Natural killer cell (primary cell): Measurements from ENCODE around the gene AFAP1L1. TPM values are rescaled to one million over a fixed set of nuclear protein-coding genes. Genes with fewer than 3 reads are reported as not detected.

ENCODE experiments used
- ATAC-seq, 3 donors: fragments of 150-1000 bp in 2 of 3; fragments of 200-7000 bp in 1 of 3; cut with Tn5 transposase; 1 replicate in 1 of 3; 2 replicates in 2 of 3; pipeline ENCODE4 v1.10.0; 2021; ENCODE audit warnings: mild to moderate bottlenecking in 2 of 3, moderate library complexity in 2 of 3
- DNase-seq, 2 donors: peaks; one replicate each; pipeline versions ENCODE4 v3.0.0 to v3.0.0-alpha.2; 2013 to 2021; ENCODE audit warnings: mixed read lengths in 1 of 2
- H3K27ac ChIP-seq: one replicate; pipeline ENCODE4 v1.5.1; 2013; ENCODE audit warnings: mild to moderate bottlenecking, low read length
- H3K27me3 ChIP-seq: one replicate; pipeline ENCODE4 v1.6.1; 2013; ENCODE audit warnings: low read length; ENCODE audit not compliant: control insufficient read depth, insufficient read depth
- H3K36me3 ChIP-seq: one replicate; pipeline ENCODE4 v1.6.1; 2013; ENCODE audit warnings: low read length; ENCODE audit not compliant: control insufficient read depth, insufficient read depth
- H3K4me1 ChIP-seq: one replicate; pipeline ENCODE4 v1.6.1; 2013; ENCODE audit warnings: low read length; ENCODE audit not compliant: control insufficient read depth, insufficient read depth
- H3K4me3 ChIP-seq: one replicate; pipeline ENCODE4 v1.5.1; 2013; ENCODE audit warnings: low read length
- H3K9me3 ChIP-seq: one replicate; pipeline ENCODE4 v1.6.1; 2013; ENCODE audit warnings: low read length; ENCODE audit not compliant: control insufficient read depth, insufficient read depth
- H3K27ac Mint-ChIP-seq, 2 donors: one replicate each; pipeline ENCODE4 v1.8.0; 2022; ENCODE audit warnings: mild to moderate bottlenecking in 2 of 2, mixed read lengths in 2 of 2, moderate library complexity in 1 of 2
- H3K27me3 Mint-ChIP-seq, 2 donors: one replicate each; pipeline ENCODE4 v1.8.0; 2022; ENCODE audit warnings: low read depth in 2 of 2, mixed read lengths in 2 of 2
- H3K36me3 Mint-ChIP-seq: one replicate; pipeline ENCODE4 v1.8.0; 2022; ENCODE audit warnings: mixed read lengths
- H3K4me1 Mint-ChIP-seq, 2 donors: one replicate each; pipeline ENCODE4 v1.8.0; 2022; ENCODE audit warnings: mixed read lengths in 2 of 2
- H3K4me3 Mint-ChIP-seq: one replicate; pipeline ENCODE4 v1.8.0; 2022; ENCODE audit warnings: mild to moderate bottlenecking, moderate library complexity, mixed read lengths
- H3K9me3 Mint-ChIP-seq, 2 donors: one replicate each; pipeline ENCODE4 v1.8.0; 2022; ENCODE audit warnings: mixed read lengths in 2 of 2
- CTCF ChIP-seq: fragments of 200-600 bp; IDR thresholded peaks from one replicate; pipeline ENCODE4 v1.8.0; 2022; ENCODE audit warnings: antibody characterized with exemption
- WGBS: methylation state at CpG from one replicate; pipeline ENCODE4 v1.1.7; 2013; ENCODE audit warnings: missing lambda C conversion rate; ENCODE audit not compliant: insufficient coverage; 5-methylcytosine and 5-hydroxymethylcytosine counted together
- intact Hi-C: fragments of 100-400 bp; cut with micrococcal nuclease; formaldehyde crosslinking; loops from one replicate; pipeline ENCODE4 v1.14.2; 2022
- total RNA-seq, 4 donors: library from RNA; stranded (reverse); fragments of 120-200 nt in 1 of 4; gene quantifications; one replicate each; pipeline versions ENCODE4 v1.2.3 to v1.2.4, GENCODE V29; 2013 to 2022

AFAP1L1 gene
- total RNA-seq, 3 donors from 2014 or later (not counting 1 experiment from before 2014, with no cell fraction given): 0.23 to 1.5 TPM; not detected in 1

GRCh38 chr5:149319174-149319573 is 47.5 kb downstream of the AFAP1L1 start:
- H3K4me3 ChIP-seq: no peak overlapping the region
- DNase-seq (no peak), ATAC-seq (no peak)
- no peak overlapping the region for H3K27ac ChIP-seq
- H3K27ac Mint-ChIP-seq: no peak overlapping the region
- 98% methylated on average over 3 of the region's 3 CpGs for WGBS
- no peaks in the 10 kb centered on the region for H3K36me3 ChIP-seq
- no peaks in the 10 kb centered on the region for H3K9me3 Mint-ChIP-seq
- H3K27me3 Mint-ChIP-seq: no peaks in the 10 kb centered on the region
- no peaks in the 10 kb centered on the region for H3K4me1 Mint-ChIP-seq
- no peak for TF ChIP-seq CTCF
- no peaks in the 10 kb centered on the region for H3K9me3 ChIP-seq
- H3K36me3 Mint-ChIP-seq: no peaks in the 10 kb centered on the region
- no peaks in the 10 kb centered on the region for H3K27me3 ChIP-seq
- H3K4me3 Mint-ChIP-seq: no peak overlapping the region
- intact Hi-C loops: no loop called here
- H3K4me1 ChIP-seq: no peaks in the 10 kb centered on the region

- 57% methylated on average over 4 of the region's 4 CpGs for WGBS
- Mint-ChIP-seq H3K4me3 (no peak overlapping the region), H3K36me3 (no peaks in the 10 kb centered on the region), H3K9me3 (no peaks in the 10 kb centered on the region), H3K4me1 (no peaks in the 10 kb centered on the region), H3K27me3 (no peaks in the 10 kb centered on the region), H3K27ac (no peak overlapping the region)
- H3K9me3 ChIP-seq: no peaks in the 10 kb centered on the region
- H3K27me3 ChIP-seq: no peaks in the 10 kb centered on the region
- ATAC-seq (no peak), DNase-seq (no peak)
- no peak overlapping the region for H3K27ac ChIP-seq
- intact Hi-C loops: no loop called here
- H3K4me3 ChIP-seq: no peak overlapping the region
- TF ChIP-seq CTCF: no peak
- H3K4me1 ChIP-seq: no peaks in the 10 kb centered on the region
- H3K36me3 ChIP-seq: no peaks in the 10 kb centered on the region
Observed at GRCh38 chr5:149320791-149321330, 49.2 kb downstream of the AFAP1L1 start.

- Mint-ChIP-seq H3K4me1 (no peaks in the 10 kb centered on the region), H3K36me3 (no peaks in the 10 kb centered on the region), H3K27ac (no peak overlapping the region), H3K9me3 (no peaks in the 10 kb centered on the region), H3K27me3 (no peaks in the 10 kb centered on the region), H3K4me3 (no peak overlapping the region)
- Histone ChIP-seq H3K4me3 (no peak overlapping the region), H3K27me3 (no peaks in the 10 kb centered on the region), H3K9me3 (no peaks in the 10 kb centered on the region), H3K36me3 (no peaks in the 10 kb centered on the region), H3K4me1 (no peaks in the 10 kb centered on the region), H3K27ac (no peak overlapping the region)
- intact Hi-C loops: no loop called here
- WGBS: 93% methylated on average over 12 of the region's 12 CpGs
- DNase-seq (no peak), ATAC-seq (no peak)
- TF ChIP-seq CTCF: no peak
Observed at GRCh38 chr5:149322518-149322917, 50.9 kb downstream of the AFAP1L1 start.

GRCh38 chr5:149323210-149323609 is 51.6 kb downstream of the AFAP1L1 start:
- Histone ChIP-seq H3K27ac (no peak overlapping the region), H3K9me3 (no peaks in the 10 kb centered on the region), H3K27me3 (no peaks in the 10 kb centered on the region), H3K36me3 (no peaks in the 10 kb centered on the region), H3K4me3 (no peak overlapping the region), H3K4me1 (no peaks in the 10 kb centered on the region)
- ATAC-seq (no peak), DNase-seq (no peak)
- TF ChIP-seq CTCF: no peak
- no peak overlapping the region for H3K27ac Mint-ChIP-seq
- intact Hi-C loops: no loop called here
- H3K36me3 Mint-ChIP-seq: no peaks in the 10 kb centered on the region
- no peak overlapping the region for H3K4me3 Mint-ChIP-seq
- H3K27me3 Mint-ChIP-seq: no peaks in the 10 kb centered on the region
- H3K9me3 Mint-ChIP-seq: no peaks in the 10 kb centered on the region
- no peaks in the 10 kb centered on the region for H3K4me1 Mint-ChIP-seq
